ENCODE data around the gene RTP5.

DNA sequence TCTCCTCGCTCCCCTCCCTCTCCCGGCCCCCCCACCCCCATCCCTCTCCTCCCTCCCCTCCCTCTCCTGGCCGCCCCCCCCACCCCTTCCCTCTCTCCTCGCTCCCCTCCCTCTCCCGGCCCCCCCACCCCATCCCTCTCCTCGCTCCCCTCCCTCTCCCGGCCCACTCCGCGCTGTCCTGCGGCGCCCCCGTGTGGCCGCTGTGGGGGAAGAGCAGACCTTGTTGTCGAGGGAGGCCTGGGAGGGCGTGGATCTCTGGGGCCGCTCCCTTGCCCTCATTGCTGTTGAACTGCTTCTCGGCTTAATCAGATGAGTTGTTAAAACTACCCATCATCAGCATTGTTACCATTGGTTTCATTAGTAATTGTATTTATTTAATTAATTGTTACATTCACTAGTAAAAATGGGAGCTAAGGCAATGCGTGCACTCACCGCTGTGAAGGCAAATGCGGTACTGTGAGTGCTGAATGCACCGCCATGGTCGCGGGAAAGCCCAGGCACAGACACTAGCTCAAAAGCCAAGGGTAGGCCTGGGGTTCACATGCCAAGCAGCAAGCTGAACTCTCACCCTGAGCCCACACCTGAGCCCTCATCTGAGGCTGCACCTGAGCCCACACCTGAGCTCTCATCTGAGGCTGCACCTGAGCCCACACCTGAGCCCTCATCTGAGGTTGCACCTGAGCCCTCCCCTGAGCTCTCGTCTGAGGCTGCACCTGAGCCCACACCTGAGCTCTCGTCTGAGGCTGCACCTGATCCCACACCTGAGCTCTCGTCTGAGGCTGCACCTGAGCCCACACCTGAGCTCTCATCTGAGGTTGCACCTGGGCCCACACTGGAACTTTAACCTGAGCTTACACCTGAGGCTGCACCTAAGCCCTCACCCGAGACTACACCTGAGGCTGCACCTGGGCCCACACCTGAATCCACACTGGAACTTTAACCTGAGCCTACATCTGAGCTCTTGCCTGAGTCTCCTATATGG is 8.8 kb downstream of the RTP5 start:
- TF ChIP-seq CTCF (conservative IDR thresholded peaks at IDR 0.05; ENCODE audit: low read depth, low read length) = peak; percentile 80
- TF ChIP-seq EZH2 (IDR thresholded peaks at IDR 0.05; ENCODE audit: borderline replicate concordance, low read depth, low read length, poor library complexity, severe bottlenecking) = no peak
